Central memory CD8-positive, alpha-beta T cell (primary cell): ENCODE results near the gene ANKRD10.

Source experiments
- ATAC-seq: fragments of 150-1000 bp; cut with Tn5 transposase; replicated peaks from 2 replicates; pipeline ENCODE4 v1.10.0; 2022; ENCODE audit warnings: mild to moderate bottlenecking, moderate FRiP score, moderate number of reproducible peaks; ENCODE audit not compliant: poor library complexity, severe bottlenecking; ENCODE audit errors: extremely low read depth
- DNase-seq, 2 donors: peaks; one replicate each; pipeline ENCODE4 v3.0.0; 2021; ENCODE audit warnings: low spot score in 2 of 2
- H3K27ac Mint-ChIP-seq: one replicate; pipeline ENCODE4 v1.8.0; 2022; ENCODE audit warnings: low read depth, mild to moderate bottlenecking, moderate library complexity, mixed read lengths
- H3K27me3 Mint-ChIP-seq: one replicate; pipeline ENCODE4 v1.8.0; 2022; ENCODE audit warnings: mixed read lengths
- H3K36me3 Mint-ChIP-seq: one replicate; pipeline ENCODE4 v1.8.0; 2022; ENCODE audit warnings: mild to moderate bottlenecking, moderate library complexity, mixed read lengths; ENCODE audit not compliant: insufficient read depth
- H3K4me1 Mint-ChIP-seq: one replicate; pipeline ENCODE4 v1.8.0; 2022; ENCODE audit warnings: mixed read lengths
- H3K4me3 Mint-ChIP-seq: one replicate; pipeline ENCODE4 v1.8.0; 2022; ENCODE audit warnings: mild to moderate bottlenecking, moderate library complexity, mixed read lengths
- H3K9me3 Mint-ChIP-seq: one replicate; pipeline ENCODE4 v1.8.0; 2022; ENCODE audit warnings: mixed read lengths

ANKRD10 gene

DNA sequence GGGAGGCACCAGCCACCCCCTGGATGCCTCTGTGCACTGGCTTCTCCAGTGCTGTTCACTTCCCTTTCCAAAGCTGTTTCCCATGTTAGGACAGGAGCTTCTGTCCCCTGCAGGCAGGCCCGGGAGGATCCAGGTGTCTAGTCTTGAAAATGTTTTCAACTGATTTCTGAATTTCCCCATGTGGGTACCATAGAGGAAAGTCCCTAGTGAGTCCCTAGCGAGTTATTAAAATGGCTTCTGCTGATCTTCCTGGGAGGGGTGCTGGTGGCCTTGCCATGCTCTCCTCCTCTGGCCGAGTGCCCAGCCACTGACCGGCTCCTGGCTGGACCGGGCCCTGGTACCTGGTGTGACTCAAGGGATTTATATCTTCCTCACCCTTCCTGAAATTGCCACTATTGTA, 5.2 kb upstream of the ANKRD10 start:
- no peak for DNase-seq
- Mint-ChIP-seq H3K4me1 (peaks cover 19% of the 10 kb centered on the region), H3K27ac (no peak overlapping the region), H3K27me3 (peaks cover 48% of the 10 kb centered on the region), H3K9me3 (no peaks in the 10 kb centered on the region), H3K36me3 (peaks cover 2% of the 10 kb centered on the region), H3K4me3 (no peak overlapping the region)
- no peak for ATAC-seq

DNA sequence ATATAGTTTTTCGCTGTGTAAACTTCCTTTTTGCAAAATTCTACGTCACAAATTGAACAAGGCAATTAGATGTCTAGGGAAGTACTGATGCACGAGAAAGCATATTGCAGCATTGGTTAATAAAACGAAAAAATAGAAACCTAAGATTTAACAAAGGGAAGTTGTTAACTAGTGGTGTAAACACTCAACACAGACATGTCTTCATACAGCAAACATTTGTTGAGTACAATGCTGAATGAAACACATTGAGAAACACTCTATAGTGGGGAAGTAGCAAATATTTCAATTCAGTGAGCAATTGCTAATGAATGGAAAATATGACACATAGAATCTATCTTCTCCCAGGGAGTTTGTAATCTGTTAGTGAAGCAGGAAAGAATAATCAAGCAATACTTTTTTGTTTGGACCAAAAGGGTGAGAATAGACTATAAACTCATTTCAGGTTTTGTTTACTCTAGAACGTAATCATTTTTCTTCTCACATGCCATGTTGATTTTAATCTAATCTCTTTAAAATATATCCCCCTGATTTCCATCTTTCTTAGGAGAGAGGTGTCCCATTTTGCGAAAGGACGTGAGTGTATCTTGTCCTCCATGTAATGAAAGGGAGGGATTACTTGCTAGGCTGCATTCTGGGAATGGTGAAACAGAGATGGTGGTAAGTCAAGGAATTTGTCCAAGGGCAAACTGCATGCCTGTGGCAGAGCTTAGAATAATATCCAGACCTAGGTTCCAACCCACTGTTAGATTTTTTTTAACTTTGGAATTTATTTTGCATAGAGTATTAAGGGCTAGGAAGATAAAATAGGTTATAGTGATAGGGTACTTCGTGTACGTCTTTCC, 1.7 kb upstream of the ANKRD10 start:
- DNase-seq (no peak), ATAC-seq (no peak)
- no peak overlapping the region for H3K27ac Mint-ChIP-seq
- peaks cover 38% of the 10 kb centered on the region for H3K4me1 Mint-ChIP-seq
- H3K4me3 Mint-ChIP-seq: peak overlapping the region; percentile 88
- H3K27me3 Mint-ChIP-seq: peaks cover 12% of the 10 kb centered on the region
- no peaks in the 10 kb centered on the region for H3K9me3 Mint-ChIP-seq
- H3K36me3 Mint-ChIP-seq: peaks cover 10% of the 10 kb centered on the region

DNA sequence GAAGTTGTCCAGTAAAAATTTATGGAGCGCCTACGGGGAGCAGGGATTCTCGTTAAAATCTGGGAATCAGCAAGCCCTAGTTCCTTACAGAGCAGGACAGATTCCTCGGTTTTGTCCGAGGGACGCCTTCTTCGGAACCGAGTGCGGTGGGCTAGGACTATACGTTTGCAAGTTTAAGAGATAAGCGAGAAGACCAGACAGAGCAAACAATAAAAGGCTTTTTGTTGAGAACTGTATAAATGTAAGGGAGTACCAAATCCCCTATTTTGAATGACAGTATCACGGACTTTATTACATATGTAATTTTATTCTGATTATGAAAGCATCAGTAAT, 971 bp upstream of the ANKRD10 start:
- ATAC-seq (no peak), DNase-seq (no peak)
- no peaks in the 10 kb centered on the region for H3K9me3 Mint-ChIP-seq
- H3K4me1 Mint-ChIP-seq: peaks cover 36% of the 10 kb centered on the region
- peaks cover 6% of the 10 kb centered on the region for H3K27me3 Mint-ChIP-seq
- H3K36me3 Mint-ChIP-seq: peaks cover 10% of the 10 kb centered on the region
- H3K27ac Mint-ChIP-seq: peak overlapping the region; percentile 93
- H3K4me3 Mint-ChIP-seq: peak overlapping the region; percentile 88

- H3K27ac Mint-ChIP-seq: peak overlapping the region; percentile 93
- peaks cover 15% of the 10 kb centered on the region for H3K36me3 Mint-ChIP-seq
- peaks cover 48% of the 10 kb centered on the region for H3K4me1 Mint-ChIP-seq
- H3K4me3 Mint-ChIP-seq: peak overlapping the region; percentile 88
- DNase-seq (peak; percentile 47 to 52), ATAC-seq (peak; percentile 38)
- no peaks in the 10 kb centered on the region for H3K9me3 Mint-ChIP-seq
- no peaks in the 10 kb centered on the region for H3K27me3 Mint-ChIP-seq
These were observed 375 bp downstream of the ANKRD10 start for GRCh38 chr13:110914331-110915056.

- no peaks in the 10 kb centered on the region for H3K27me3 Mint-ChIP-seq
- peaks cover 53% of the 10 kb centered on the region for H3K4me1 Mint-ChIP-seq
- DNase-seq: no peak
These were observed 863 bp downstream of the ANKRD10 start for GRCh38 chr13:110914081-110914330.

GRCh38 chr13:110913322-110914080, 1.4 kb downstream of the ANKRD10 start:
- ATAC-seq: no peak
- H3K9me3 Mint-ChIP-seq: no peaks in the 10 kb centered on the region
- H3K36me3 Mint-ChIP-seq: peaks cover 20% of the 10 kb centered on the region
- H3K27me3 Mint-ChIP-seq: no peaks in the 10 kb centered on the region
- peak overlapping the region; percentile 76 for H3K27ac Mint-ChIP-seq
- H3K4me3 Mint-ChIP-seq: peak overlapping the region; percentile 88
- DNase-seq: no peak
- peaks cover 58% of the 10 kb centered on the region for H3K4me1 Mint-ChIP-seq

More at GRCh38 chr13:110914081-110914330, 863 bp downstream of the ANKRD10 start:
- peak; percentile 1 for ATAC-seq
- Mint-ChIP-seq H3K36me3 (peaks cover 15% of the 10 kb centered on the region), H3K9me3 (no peaks in the 10 kb centered on the region), H3K27ac (peak overlapping the region; percentile 93), H3K4me3 (peak overlapping the region; percentile 88)

DNA sequence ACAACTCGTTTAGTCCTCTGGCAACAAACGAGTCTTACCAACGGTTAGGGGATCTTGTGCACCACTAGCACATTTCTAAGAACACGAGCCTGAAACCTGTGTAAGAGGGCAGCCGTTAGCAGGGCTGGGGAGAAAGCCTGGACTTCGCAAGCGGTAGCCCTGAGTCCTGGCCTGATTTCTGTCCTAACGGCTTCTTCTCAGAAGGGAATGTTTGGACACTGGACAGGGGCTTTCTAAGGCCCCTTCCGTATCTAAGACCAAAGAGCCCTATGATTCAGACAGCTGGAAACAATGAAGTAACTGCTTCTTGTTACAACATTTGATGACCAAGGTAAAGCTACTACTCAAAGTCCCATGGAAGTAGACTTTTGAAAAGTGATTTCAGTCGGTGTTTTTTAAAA, 2.2 kb downstream of the ANKRD10 start:
- DNase-seq (no peak), ATAC-seq (no peak)
- no peaks in the 10 kb centered on the region for H3K9me3 Mint-ChIP-seq
- no peaks in the 10 kb centered on the region for H3K27me3 Mint-ChIP-seq
- peak overlapping the region; percentile 88 for H3K4me3 Mint-ChIP-seq
- peaks cover 26% of the 10 kb centered on the region for H3K36me3 Mint-ChIP-seq
- no peak overlapping the region for H3K27ac Mint-ChIP-seq
- peaks cover 67% of the 10 kb centered on the region for H3K4me1 Mint-ChIP-seq

- H3K36me3 Mint-ChIP-seq: peaks cover 28% of the 10 kb centered on the region
- peaks cover 73% of the 10 kb centered on the region for H3K4me1 Mint-ChIP-seq
- no peak for ATAC-seq
- no peak overlapping the region for H3K27ac Mint-ChIP-seq
- H3K27me3 Mint-ChIP-seq: no peaks in the 10 kb centered on the region
- DNase-seq: no peak
- H3K4me3 Mint-ChIP-seq: peak overlapping the region; percentile 88
- H3K9me3 Mint-ChIP-seq: no peaks in the 10 kb centered on the region
These were observed 3.0 kb downstream of the ANKRD10 start for GRCh38 chr13:110911880-110912279.

DNA sequence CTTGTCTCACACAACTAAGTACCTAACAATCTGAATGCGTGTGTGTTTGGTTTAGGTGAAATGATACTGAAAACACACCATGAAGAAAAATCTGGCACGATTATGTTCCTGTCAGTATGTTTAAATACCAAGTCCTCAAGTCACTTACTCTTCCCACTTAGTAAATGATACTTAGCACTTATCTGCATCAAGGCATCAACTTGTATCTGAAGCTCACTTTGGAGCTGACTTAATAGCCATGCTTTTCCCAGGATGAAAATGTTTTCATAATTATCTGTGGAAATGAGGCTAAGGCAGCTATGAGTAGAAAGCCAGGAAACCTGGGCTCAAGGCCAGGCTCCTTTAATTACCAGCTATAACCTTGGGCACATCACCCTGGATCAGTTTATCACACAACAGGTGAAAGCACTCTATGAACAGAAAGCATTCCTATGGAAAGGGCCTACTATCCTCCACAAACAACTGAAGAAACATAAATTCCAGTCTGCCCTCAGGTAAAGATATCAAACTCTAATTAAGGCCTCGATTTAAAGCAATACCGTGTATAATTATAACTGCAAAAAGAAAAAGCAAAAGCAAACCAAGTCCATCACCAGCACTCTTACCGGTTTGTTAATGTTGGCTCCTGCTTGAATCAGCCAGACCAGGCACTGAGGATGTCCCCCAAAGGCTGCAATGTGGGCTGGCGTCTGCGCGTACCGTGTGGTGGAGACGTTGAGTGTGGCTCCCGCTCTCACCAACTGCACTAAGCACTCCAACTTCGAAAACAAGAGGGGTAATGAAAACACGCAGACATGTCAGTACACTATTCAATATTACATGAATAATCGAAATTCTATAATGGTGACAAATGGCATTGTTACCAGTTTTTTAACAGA, 4.6 kb downstream of the ANKRD10 start:
- Mint-ChIP-seq H3K4me3 (no peak overlapping the region), H3K27ac (no peak overlapping the region), H3K4me1 (peaks cover 66% of the 10 kb centered on the region), H3K9me3 (no peaks in the 10 kb centered on the region), H3K27me3 (no peaks in the 10 kb centered on the region), H3K36me3 (peaks cover 36% of the 10 kb centered on the region)
- no peak for ATAC-seq
- DNase-seq: no peak

DNA sequence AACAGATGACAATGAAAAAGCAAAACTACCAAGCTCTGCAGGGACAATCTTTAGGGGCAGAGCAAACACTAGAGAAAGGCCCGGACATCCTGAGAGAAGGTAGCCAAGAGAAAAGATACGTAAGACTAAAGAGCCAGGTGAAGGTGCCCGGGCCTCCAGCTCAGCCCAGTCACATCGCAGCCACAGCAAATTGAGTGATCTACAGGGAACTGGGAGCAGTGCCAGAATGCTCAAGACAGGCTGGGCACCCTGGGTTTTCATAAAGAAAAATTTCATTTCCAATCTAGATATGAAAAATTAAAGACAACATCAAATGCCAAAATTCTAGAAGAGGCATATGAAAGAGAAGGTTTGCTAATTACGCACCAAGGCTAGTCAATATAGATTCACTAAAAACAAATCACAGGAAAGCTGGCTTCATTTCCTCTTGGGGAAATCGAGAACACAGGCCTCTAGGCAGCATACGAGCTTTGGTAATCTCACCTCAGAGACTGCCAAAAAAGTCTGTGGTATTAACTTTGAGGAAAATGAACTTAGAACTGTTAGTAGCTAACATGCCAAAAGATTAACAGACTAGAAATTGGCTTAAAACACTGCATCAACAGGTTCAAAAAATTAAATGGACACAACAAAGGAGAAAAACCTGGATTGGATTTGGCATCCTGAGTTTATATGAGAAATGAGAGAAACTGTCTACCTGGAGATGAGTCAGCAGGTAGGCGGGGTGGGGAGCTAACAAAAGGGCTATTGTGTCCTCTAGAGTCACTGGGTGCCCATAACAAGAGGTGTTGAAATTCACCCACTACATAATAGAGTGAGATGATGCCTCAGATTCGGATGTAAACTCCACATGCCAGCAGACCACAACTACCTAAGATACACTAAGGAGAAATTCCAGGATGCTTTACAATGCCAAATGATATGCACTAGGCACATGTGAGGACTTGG, 6.6 kb downstream of the ANKRD10 start:
- DNase-seq (no peak), ATAC-seq (no peak)
- H3K27me3 Mint-ChIP-seq: no peaks in the 10 kb centered on the region
- H3K4me3 Mint-ChIP-seq: no peak overlapping the region
- peaks cover 32% of the 10 kb centered on the region for H3K36me3 Mint-ChIP-seq
- H3K4me1 Mint-ChIP-seq: peaks cover 60% of the 10 kb centered on the region
- no peaks in the 10 kb centered on the region for H3K9me3 Mint-ChIP-seq
- H3K27ac Mint-ChIP-seq: no peak overlapping the region

DNA sequence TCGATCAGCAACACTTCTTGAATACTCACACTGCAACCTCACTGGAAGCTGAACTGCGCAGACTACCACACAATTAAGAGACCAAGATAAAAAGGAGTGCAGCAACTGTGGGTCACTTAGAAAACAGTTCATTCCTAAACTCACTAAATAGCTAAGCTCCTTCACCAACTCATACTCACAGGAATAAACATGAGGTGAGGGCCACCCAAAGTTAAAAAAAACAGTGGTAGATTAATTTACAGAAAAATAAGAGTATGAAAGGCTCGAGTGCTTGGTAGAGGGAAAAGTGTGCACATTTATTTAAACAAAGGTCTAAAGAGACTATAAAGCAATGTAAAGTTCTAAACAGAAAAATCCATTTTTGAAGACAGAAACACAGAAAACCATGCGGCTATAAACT, 7.6 kb downstream of the ANKRD10 start:
- no peak for DNase-seq
- no peak for ATAC-seq
- peaks cover 53% of the 10 kb centered on the region for H3K4me1 Mint-ChIP-seq
- H3K27ac Mint-ChIP-seq: no peak overlapping the region
- no peaks in the 10 kb centered on the region for H3K27me3 Mint-ChIP-seq
- H3K9me3 Mint-ChIP-seq: no peaks in the 10 kb centered on the region
- peaks cover 33% of the 10 kb centered on the region for H3K36me3 Mint-ChIP-seq
- H3K4me3 Mint-ChIP-seq: no peak overlapping the region
